Measurements from ENCODE around the gene GNG13.
A peak's percentile ranks its signal among the peaks of the same experiment; 100 is the strongest.

GNG13 gene

DNA sequence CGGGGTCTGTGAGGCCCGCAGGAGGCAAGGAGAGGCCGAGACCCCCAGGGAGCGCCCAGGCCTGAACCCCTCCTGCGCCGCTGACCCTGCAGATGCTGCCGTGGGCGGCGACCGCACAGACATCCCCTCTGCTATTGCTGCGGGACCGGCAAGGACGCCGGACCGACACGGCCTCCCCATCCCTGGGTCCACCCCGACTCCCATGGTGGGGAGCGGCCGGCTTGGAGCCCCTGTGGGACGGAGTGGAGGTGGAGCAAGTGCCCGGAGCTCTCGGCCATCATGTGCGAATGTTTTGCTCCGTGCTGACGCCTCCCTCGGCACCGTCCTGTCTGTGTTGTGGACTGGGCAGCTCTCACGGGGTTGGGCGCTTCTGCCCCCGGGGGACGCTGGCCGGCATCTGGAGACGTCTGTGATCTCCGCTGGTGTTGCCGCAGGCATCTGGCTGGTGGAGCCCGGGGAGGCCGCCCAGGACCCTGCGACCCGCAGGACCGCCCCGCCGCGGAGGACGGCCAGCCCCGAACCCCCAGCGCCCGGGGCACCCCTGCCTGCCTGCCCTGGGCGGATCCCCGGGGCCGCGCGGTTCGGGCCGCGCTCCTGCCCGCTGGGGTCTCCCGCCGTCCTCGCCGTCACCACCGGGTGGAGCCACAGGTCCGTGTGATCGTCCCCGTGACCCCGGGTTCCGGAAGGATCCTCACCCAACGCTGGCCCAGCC lies 12.8 kb upstream of the GNG13 start:
- no peak overlapping the region for H3K4me3 ChIP-seq (ENCODE audit: low read depth, low read length)
- DNase-seq (ENCODE audit: low read depth), result no peak
- TF ChIP-seq, protein P1, sequence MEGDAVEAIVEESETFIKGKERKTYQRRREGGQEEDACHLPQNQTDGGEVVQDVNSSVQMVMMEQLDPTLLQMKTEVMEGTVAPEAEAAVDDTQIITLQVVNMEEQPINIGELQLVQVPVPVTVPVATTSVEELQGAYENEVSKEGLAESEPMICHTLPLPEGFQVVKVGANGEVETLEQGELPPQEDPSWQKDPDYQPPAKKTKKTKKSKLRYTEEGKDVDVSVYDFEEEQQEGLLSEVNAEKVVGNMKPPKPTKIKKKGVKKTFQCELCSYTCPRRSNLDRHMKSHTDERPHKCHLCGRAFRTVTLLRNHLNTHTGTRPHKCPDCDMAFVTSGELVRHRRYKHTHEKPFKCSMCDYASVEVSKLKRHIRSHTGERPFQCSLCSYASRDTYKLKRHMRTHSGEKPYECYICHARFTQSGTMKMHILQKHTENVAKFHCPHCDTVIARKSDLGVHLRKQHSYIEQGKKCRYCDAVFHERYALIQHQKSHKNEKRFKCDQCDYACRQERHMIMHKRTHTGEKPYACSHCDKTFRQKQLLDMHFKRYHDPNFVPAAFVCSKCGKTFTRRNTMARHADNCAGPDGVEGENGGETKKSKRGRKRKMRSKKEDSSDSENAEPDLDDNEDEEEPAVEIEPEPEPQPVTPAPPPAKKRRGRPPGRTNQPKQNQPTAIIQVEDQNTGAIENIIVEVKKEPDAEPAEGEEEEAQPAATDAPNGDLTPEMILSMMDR (IDR thresholded peaks at IDR 0.05; ENCODE audit: control insufficient read depth, extremely low read depth, insufficient read depth), result peak; percentile 77

DNA sequence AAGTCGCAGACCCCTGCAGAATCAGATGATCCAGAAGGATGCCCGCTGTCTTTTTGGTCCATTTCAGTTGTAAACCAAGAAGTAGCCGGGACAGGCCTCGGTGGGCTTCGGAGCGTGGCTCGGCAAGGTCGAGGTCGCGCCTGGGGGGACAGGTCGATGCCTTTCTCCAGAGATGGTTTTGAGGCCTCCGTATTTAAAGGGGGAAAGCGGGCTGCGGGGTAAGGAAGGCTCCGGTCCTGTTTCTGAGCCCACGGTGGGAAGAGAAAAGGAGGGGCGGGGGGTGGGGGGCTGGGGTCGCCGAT lies 7.5 kb upstream of the GNG13 start:
- peak overlapping the region; percentile 71 for H3K4me3 ChIP-seq (ENCODE audit: low read depth, low read length)

DNA sequence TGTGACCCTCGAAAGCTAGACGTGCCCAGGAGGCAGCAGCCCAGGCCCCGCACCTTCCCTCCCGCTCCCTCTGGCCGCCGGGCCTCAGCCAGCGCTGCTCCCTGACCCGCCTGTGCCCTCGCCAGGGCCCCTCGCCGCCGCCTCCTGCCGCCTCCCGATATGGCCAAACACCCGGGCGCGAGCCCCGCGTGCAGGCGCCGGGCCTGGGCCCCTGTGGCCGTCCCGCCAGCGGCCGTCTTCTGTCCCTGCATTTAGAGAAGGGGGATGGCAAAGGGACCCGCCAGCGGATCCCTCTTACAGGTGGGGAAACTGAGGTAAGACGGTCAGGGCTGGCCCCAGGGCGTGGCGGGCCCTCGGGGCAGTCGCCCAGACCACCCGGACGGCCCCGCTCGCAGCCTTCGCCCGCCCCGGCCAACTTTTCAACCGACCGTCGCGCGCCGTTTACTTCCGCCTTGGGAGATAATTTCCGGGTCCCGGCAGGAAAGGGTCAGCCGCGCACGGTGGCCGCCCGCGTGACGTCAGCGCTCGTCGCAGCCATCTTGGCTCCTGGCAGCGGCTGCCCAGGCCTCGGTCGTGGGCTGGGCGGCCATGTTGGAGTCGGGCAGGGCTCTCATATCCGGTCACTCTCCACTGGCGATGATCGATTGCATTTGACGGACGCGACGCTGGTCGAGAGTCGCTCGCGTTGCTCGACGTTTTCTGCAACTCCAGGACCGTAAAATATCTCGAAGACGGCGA lies 7.0 kb upstream of the GNG13 start:
- peak overlapping the region; percentile 71 for H3K4me3 ChIP-seq (ENCODE audit: low read depth, low read length)
- TF ChIP-seq, protein P1 (IDR thresholded peaks at IDR 0.05; ENCODE audit: control insufficient read depth, extremely low read depth, insufficient read depth), result no peak
- DNase-seq (ENCODE audit: low read depth), result peak; percentile 61

More for the DNA sequence above, 7.5 kb upstream of the GNG13 start:
- TF ChIP-seq, protein P1 (IDR thresholded peaks at IDR 0.05; ENCODE audit: control insufficient read depth, extremely low read depth, insufficient read depth), result no peak
- DNase-seq (ENCODE audit: low read depth), result no peak

DNA sequence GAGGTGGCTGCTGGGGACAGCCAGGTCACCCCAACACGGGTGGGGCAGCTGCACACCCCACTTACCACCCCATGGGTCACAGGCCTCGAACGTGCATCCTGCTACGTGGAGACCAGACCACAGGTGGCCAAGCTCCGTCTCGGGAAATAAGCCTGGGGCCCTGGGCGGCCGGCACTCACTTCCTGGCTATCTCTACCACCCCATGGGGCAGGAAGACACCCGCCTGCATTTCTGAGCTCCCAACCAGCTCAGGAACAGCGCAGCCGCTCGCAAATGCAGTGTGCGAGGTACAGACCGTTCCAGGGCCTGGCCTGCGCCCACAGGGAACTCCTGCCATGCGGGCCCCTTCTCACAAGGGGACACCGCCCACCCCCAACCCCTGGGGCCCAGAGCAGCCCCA lies 4.9 kb upstream of the GNG13 start:
- no peak for DNase-seq (ENCODE audit: low read depth)
- no peak overlapping the region for H3K4me3 ChIP-seq (ENCODE audit: low read depth, low read length)
- TF ChIP-seq, protein P1 (IDR thresholded peaks at IDR 0.05; ENCODE audit: control insufficient read depth, extremely low read depth, insufficient read depth), result no peak

DNA sequence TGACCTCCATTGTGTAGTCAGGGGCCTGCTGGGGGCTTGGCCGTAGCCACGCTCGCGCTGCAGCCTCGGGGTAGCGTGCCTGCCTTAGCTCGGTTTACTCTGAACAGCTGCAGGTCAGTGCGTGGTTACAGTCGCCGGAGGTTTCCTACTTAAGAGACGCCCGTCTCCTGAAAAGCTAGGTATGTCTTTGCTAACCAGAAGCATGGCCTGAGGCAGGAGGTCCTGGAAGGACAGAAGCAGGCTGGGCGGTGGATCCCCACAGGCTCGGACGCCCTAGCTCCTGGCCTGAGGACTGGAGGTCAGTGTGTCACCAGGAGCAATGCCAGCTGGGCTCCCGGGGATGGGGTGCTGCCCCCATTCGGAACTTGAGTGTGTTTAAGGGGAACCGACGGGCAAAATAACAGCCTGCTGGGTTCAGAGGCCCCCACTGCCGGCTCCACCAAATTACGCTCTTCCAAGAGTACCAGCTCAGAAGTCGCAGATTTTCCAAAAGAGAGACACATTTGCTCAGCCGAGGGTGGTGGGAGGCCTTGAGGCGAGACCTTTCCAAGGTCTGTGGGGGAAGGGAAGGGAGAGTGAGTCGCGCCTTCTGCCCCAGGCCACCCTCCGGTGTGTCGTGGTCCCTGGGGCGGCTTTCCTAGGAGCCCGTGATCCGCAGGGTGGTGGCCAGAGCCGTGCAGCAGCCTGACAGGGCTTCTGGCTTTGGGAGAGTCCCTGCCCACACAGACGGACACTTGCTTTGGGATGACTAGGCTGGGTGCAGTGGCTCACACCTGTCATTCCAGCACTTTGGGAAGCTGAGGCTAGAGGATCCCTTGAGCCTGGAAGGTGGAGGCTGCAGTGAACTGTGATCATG lies 3.9 kb upstream of the GNG13 start:
- no peak overlapping the region for H3K4me3 ChIP-seq (ENCODE audit: low read depth, low read length)
- TF ChIP-seq, protein P1 (IDR thresholded peaks at IDR 0.05; ENCODE audit: control insufficient read depth, extremely low read depth, insufficient read depth), result no peak
- DNase-seq (ENCODE audit: low read depth), result no peak

DNA sequence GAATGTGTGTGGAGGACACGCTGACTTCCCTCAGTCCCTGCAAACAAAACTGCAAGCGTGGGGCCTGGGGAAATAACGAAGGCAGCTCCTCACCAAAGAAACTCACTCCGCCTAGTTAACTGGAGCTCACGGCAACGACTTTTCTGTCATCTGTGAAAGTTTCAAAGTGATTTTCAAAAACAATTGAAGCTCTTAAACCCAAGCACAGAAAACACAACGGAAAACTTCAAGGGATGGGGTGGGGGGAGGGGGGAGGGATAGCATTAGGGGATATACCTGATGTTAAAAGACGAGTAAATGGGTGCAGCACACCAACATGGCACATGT lies 3.2 kb upstream of the GNG13 start:
- H3K4me3 ChIP-seq (ENCODE audit: low read depth, low read length), result no peak overlapping the region
- TF ChIP-seq, protein P1 (IDR thresholded peaks at IDR 0.05; ENCODE audit: control insufficient read depth, extremely low read depth, insufficient read depth), result no peak
- DNase-seq (ENCODE audit: low read depth), result no peak
